Tibial artery (tissue), 4 donors: ENCODE measurements around the gene UBR3.

Experiments used
- DNase-seq, 2 donors: peaks; one replicate each; pipeline ENCODE4 v3.0.0-alpha.2; 2019
- H3K27ac ChIP-seq, 2 donors: fragments of 200-600 bp; sonication (generic) in 1 of 2; 1 replicate in 1 of 2; 2 replicates in 1 of 2; pipeline ENCODE4 v1.5.1; 2018 to 2019; ENCODE audit warnings: mild to moderate bottlenecking in 1 of 2
- H3K27me3 ChIP-seq, 2 donors: fragments of 200-600 bp; sonication (generic) in 1 of 2; one replicate each; pipeline versions ENCODE4 v1.5.1 to v1.6.0; 2016 to 2019
- H3K36me3 ChIP-seq, 3 donors: fragments of 200-600 bp; sonication (generic) in 2 of 3; one replicate each; pipeline ENCODE4 v1.5.1; 2016 to 2019; ENCODE audit warnings: mild to moderate bottlenecking in 2 of 3
- H3K4me1 ChIP-seq, 4 donors: fragments of 200-600 bp; sonication (generic) in 2 of 4; 1 replicate in 3 of 4; 2 replicates in 1 of 4; pipeline ENCODE4 v1.5.1; 2016 to 2019
- H3K4me3 ChIP-seq, 2 donors: fragments of 200-600 bp; sonication (generic) in 1 of 2; 1 replicate in 1 of 2; 2 replicates in 1 of 2; pipeline ENCODE4 v1.5.1; 2018 to 2019; ENCODE audit warnings: mild to moderate bottlenecking in 2 of 2
- H3K9me3 ChIP-seq, 3 donors: fragments of 200-600 bp; sonication (generic) in 1 of 3; one replicate each; pipeline ENCODE4 v1.5.1; 2016 to 2019
- CTCF ChIP-seq, 2 experiments: fragments of 200-600 bp in 1 of 2; fragments of 450-650 bp in 1 of 2; IDR thresholded peaks; one replicate each; pipeline ENCODE4 v1.5.1; 2017 to 2019; ENCODE audit warnings: antibody characterized with exemption in 2 of 2, mild to moderate bottlenecking in 1 of 2, moderate library complexity in 1 of 2
- intact Hi-C: fragments of 100-400 bp; cut with DNase I; formaldehyde crosslinking; loops from one replicate; pipeline ENCODE4 v1.15.0; 2023; ENCODE audit warnings: low total_unique reads

The UBR3 gene

GRCh38 chr2:170098626-170099312, 271.5 kb downstream of the UBR3 start:
- Histone ChIP-seq H3K4me3 (no peak overlapping the region), H3K4me1 (no peaks in the 10 kb centered on the region), H3K36me3 (no peaks in the 10 kb centered on the region), H3K27me3 (no peaks in the 10 kb centered on the region), H3K9me3 (peaks cover 0 to 8% (median 0%) of the 10 kb centered on the region in 3 donors), H3K27ac (no peak overlapping the region)
- no peak for DNase-seq
- no peak for TF ChIP-seq CTCF (IDR thresholded peaks at IDR 0.05)
- intact Hi-C loops, result no loop called here

GRCh38 chr2:170101789-170102188, 274.5 kb downstream of the UBR3 start:
- no peaks in the 10 kb centered on the region for H3K36me3 ChIP-seq
- TF ChIP-seq CTCF (IDR thresholded peaks at IDR 0.05), result no peak
- no peak overlapping the region for H3K27ac ChIP-seq
- no peaks in the 10 kb centered on the region for H3K4me1 ChIP-seq
- DNase-seq, result no peak
- H3K9me3 ChIP-seq, result peaks cover 0 to 5% (median 0%) of the 10 kb centered on the region in 3 donors
- H3K4me3 ChIP-seq, result no peak overlapping the region
- intact Hi-C loops, result no loop called here
- no peaks in the 10 kb centered on the region for H3K27me3 ChIP-seq

GRCh38 chr2:170106102-170106840, 279.0 kb downstream of the UBR3 start:
- no peak for TF ChIP-seq CTCF (IDR thresholded peaks at IDR 0.05)

GRCh38 chr2:170113168-170113894, 286.1 kb downstream of the UBR3 start:
- intact Hi-C loops, result no loop called here
- Histone ChIP-seq H3K4me3 (no peak overlapping the region), H3K36me3 (no peaks in the 10 kb centered on the region), H3K4me1 (no peaks in the 10 kb centered on the region), H3K27me3 (no peaks in the 10 kb centered on the region), H3K27ac (no peak overlapping the region), H3K9me3 (no peaks in the 10 kb centered on the region)
- TF ChIP-seq CTCF (IDR thresholded peaks at IDR 0.05), result no peak
- no peak for DNase-seq

More at GRCh38 chr2:170106102-170106840, 279.0 kb downstream of the UBR3 start:
- no peaks in the 10 kb centered on the region for H3K4me1 ChIP-seq
- no peak overlapping the region for H3K4me3 ChIP-seq
- intact Hi-C loops, result no loop called here
- no peaks in the 10 kb centered on the region for H3K9me3 ChIP-seq
- no peaks in the 10 kb centered on the region for H3K27me3 ChIP-seq
- no peaks in the 10 kb centered on the region for H3K36me3 ChIP-seq
- no peak overlapping the region for H3K27ac ChIP-seq
- DNase-seq, result no peak

- no peak for TF ChIP-seq CTCF (IDR thresholded peaks at IDR 0.05)
- no peak overlapping the region for H3K4me3 ChIP-seq
- H3K27ac ChIP-seq, result no peak overlapping the region
- H3K27me3 ChIP-seq, result no peaks in the 10 kb centered on the region
- H3K36me3 ChIP-seq, result no peaks in the 10 kb centered on the region
- no peak for DNase-seq
- no peaks in the 10 kb centered on the region for H3K9me3 ChIP-seq
- H3K4me1 ChIP-seq, result no peaks in the 10 kb centered on the region
- intact Hi-C loops, result no loop called here
These were observed 288.4 kb downstream of the UBR3 start for GRCh38 chr2:170115501-170116229.
